ENCODE data around the gene TKFC.

DNA sequence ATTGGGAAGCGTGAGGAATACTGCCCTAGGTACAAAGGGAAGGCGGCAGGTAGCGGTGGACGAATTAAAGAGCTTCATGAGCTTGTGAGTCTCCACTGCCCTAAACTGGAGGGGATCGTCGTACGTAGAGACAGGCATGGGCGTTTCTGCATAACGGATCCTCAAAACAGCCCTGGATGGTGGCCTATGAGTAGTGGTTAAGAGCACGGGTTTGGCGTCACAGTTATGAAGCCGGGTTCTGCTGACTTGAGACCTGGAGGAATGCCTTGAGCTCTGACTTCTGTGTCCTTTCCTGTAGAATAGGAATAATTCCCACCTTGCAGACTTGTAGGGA is 29.5 kb downstream of the TKFC start:
- no peak for TF ChIP-seq POLR2A (IDR thresholded peaks at IDR 0.05)
- TF ChIP-seq, protein P1, sequence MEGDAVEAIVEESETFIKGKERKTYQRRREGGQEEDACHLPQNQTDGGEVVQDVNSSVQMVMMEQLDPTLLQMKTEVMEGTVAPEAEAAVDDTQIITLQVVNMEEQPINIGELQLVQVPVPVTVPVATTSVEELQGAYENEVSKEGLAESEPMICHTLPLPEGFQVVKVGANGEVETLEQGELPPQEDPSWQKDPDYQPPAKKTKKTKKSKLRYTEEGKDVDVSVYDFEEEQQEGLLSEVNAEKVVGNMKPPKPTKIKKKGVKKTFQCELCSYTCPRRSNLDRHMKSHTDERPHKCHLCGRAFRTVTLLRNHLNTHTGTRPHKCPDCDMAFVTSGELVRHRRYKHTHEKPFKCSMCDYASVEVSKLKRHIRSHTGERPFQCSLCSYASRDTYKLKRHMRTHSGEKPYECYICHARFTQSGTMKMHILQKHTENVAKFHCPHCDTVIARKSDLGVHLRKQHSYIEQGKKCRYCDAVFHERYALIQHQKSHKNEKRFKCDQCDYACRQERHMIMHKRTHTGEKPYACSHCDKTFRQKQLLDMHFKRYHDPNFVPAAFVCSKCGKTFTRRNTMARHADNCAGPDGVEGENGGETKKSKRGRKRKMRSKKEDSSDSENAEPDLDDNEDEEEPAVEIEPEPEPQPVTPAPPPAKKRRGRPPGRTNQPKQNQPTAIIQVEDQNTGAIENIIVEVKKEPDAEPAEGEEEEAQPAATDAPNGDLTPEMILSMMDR (IDR thresholded peaks at IDR 0.05 in 4 of 5, conservative IDR thresholded peaks at IDR 0.05 in 1 of 5), result no peak
